Measurements from ENCODE around the gene KCNV2. TPM values are rescaled to one million over a fixed set of nuclear protein-coding genes. Genes with fewer than 3 reads are reported as not detected.
"Not testable (repeated sequence)": the region's sequence is repeated elsewhere in the genome, so short reads cannot be mapped to it uniquely, and the experiment has no call there.

Gene KCNV2
- total RNA-seq, 1 experiment from 2014 or later, result not detected

DNA sequence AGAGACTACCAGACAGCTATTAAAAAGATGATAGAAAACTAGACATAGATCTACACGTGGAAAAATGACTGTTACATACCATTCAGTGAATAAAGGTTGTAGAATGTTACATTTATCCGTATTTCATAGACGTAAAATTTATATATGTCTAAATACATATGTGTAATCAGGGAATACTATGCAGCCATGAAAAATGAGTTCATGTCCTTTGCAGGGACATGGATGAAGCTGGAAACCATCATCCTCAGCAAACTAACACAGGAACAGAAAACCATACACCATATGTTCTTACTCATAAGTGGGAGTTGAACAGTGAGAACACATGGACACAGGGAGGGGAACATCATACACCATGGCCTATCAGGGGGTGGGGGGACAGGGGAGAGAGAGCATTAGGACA is 10.1 kb upstream of the KCNV2 start:
- H3K9me3 ChIP-seq, H3K4me3 ChIP-seq, DNase-seq, H3K27me3 ChIP-seq, H3K36me3 ChIP-seq: not testable (repeated sequence)

DNA sequence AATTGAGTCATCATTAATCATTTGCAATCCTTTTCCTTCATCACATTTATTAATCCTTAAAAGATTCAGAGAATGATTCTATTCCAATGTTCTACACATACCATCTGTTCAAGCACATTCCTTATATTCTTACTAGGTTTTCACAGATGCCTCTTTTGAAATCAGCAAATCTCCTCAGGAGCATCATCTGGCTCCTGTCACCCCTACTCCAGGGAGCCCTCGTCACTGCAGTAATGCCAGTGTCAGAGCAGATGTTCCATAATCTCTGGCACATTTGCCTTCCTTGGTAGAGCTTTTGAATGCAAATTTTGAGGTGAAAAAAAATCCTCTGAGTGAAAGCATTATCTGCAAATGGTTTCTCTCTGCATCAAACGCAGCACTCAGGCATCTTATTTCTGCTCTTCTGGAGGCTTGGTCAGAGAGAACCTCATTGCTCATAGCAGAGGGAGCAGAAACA is 7.6 kb upstream of the KCNV2 start:
- H3K4me3 ChIP-seq, result no peak overlapping the region
- DNase-seq, result no peak
- no peaks in the 10 kb centered on the region for H3K36me3 ChIP-seq
- no peaks in the 10 kb centered on the region for H3K27me3 ChIP-seq
- no peaks in the 10 kb centered on the region for H3K9me3 ChIP-seq

DNA sequence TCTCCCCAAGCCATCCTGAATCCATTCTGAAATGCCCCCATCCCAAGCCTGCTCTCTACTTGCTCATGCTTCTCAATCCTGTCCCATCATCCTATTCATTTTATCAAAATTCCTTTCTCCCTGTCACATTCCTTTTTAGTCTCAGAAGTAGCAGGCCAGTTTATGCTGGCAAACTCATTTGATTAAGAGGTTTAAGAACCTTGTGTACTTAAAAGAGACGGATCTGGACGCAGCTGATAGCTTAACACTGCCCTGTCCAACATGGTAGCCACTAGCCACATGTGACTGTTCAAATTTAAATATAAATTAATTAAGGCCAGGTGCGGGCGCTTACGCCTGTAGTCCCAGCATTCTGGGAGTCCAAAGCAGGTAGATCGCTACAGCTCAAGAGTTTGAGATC is 5.6 kb upstream of the KCNV2 start:
- no peak overlapping the region for H3K4me3 ChIP-seq
- H3K27me3 ChIP-seq, result no peaks in the 10 kb centered on the region
- no peaks in the 10 kb centered on the region for H3K36me3 ChIP-seq
- DNase-seq, result no peak
- no peaks in the 10 kb centered on the region for H3K9me3 ChIP-seq

DNA sequence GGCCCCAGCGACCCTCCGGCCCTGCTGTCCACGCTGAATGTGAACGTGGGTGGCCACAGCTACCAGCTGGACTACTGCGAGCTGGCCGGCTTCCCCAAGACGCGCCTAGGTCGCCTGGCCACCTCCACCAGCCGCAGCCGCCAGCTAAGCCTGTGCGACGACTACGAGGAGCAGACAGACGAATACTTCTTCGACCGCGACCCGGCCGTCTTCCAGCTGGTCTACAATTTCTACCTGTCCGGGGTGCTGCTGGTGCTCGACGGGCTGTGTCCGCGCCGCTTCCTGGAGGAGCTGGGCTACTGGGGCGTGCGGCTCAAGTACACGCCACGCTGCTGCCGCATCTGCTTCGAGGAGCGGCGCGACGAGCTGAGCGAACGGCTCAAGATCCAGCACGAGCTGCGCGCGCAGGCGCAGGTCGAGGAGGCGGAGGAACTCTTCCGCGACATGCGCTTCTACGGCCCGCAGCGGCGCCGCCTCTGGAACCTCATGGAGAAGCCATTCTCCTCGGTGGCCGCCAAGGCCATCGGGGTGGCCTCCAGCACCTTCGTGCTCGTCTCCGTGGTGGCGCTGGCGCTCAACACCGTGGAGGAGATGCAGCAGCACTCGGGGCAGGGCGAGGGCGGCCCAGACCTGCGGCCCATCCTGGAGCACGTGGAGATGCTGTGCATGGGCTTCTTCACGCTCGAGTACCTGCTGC is 839 bp downstream of the KCNV2 start:
- Histone ChIP-seq H3K27me3 (no peaks in the 10 kb centered on the region), H3K4me3 (no peak overlapping the region), H3K9me3 (no peaks in the 10 kb centered on the region), H3K36me3 (no peaks in the 10 kb centered on the region)
- no peak for DNase-seq

DNA sequence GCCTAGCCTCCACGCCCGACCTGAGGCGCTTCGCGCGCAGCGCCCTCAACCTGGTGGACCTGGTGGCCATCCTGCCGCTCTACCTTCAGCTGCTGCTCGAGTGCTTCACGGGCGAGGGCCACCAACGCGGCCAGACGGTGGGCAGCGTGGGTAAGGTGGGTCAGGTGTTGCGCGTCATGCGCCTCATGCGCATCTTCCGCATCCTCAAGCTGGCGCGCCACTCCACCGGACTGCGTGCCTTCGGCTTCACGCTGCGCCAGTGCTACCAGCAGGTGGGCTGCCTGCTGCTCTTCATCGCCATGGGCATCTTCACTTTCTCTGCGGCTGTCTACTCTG is 1.4 kb downstream of the KCNV2 start:
- H3K9me3 ChIP-seq, result no peaks in the 10 kb centered on the region
- no peak overlapping the region for H3K4me3 ChIP-seq
- no peak for DNase-seq
- no peaks in the 10 kb centered on the region for H3K36me3 ChIP-seq
- H3K27me3 ChIP-seq, result no peaks in the 10 kb centered on the region

DNA sequence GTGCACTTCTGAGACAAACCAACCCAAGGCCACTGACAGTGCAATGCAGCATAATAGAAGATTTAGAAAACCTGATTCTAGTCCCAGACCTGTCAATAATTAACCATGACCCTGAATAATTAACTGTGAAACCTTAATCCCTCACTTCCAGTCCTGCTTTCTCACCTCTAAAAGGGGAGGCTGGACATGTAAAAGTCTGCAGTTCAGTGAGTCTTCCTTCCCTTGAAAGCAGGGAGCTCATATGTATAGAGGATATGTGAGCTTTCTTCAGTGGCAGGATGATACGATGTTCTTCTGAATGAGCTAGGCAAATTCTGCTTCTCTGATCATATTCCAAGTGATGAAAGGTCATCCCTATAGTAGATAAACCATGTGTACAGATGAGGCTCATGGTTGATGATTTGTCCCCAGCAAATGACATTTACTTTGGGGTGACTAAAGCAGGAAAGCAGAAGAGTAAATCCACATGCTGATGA is 2.9 kb downstream of the KCNV2 start:
- Histone ChIP-seq H3K9me3 (no peaks in the 10 kb centered on the region), H3K36me3 (no peaks in the 10 kb centered on the region), H3K27me3 (no peaks in the 10 kb centered on the region), H3K4me3 (no peak overlapping the region)
- DNase-seq, result no peak

DNA sequence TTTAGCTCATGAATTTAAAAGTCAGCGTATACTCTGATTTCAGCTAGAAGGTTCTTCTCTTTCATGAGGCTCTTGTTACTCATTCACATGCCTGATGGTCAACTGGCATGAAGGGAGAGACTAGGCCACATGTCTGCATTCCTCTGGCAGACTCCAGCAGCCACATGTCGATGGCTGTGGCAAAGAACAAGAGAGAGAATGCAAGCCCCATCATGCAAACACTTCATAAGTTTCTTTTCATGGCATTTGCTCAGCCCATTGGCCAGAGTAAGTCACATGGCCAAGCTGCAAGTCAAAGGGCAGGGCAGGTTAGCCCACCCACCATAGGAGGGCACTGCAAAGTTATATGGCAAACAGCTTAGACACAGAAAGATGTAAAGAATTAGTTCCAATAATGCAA is 5.4 kb downstream of the KCNV2 start:
- H3K36me3 ChIP-seq, result no peaks in the 10 kb centered on the region
- H3K9me3 ChIP-seq, result no peaks in the 10 kb centered on the region
- no peak overlapping the region for H3K4me3 ChIP-seq
- DNase-seq, result peak; percentile 30
- H3K27me3 ChIP-seq, result no peaks in the 10 kb centered on the region

DNA sequence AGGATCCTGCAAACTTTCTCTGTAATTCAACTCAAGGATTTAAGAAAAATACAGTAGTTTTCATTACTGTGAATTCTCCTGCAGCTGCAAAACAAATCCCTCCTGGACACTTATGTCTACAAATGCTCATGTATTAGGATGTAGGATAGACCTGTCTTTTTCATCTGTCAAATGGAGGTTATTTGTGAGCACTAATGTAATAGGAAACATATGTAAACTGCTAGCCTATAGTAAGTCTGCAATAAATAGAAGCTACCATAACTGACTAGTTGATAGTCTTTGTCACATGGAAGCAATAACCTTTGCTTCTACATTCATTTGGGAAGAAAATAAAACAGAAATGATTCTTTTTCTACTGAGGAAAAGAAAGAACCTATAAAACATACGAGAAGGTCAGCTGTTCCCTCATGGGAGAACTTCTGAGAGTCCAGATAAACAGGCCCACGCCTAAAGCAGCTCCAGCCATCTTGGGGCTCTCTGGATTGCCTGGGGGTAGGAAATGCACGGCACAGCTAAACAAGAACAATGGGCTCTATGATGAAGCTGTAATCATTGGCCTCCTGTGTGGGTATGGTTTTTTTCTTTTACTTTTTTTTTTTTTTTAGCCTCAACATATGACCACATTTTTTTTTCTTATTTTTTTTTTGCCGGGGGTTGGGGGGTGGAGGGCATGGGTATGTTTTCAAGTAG is 6.2 kb downstream of the KCNV2 start:
- no peaks in the 10 kb centered on the region for H3K27me3 ChIP-seq
- no peaks in the 10 kb centered on the region for H3K9me3 ChIP-seq
- H3K4me3 ChIP-seq, result no peak overlapping the region
- H3K36me3 ChIP-seq, result no peaks in the 10 kb centered on the region
- DNase-seq, result no peak

DNA sequence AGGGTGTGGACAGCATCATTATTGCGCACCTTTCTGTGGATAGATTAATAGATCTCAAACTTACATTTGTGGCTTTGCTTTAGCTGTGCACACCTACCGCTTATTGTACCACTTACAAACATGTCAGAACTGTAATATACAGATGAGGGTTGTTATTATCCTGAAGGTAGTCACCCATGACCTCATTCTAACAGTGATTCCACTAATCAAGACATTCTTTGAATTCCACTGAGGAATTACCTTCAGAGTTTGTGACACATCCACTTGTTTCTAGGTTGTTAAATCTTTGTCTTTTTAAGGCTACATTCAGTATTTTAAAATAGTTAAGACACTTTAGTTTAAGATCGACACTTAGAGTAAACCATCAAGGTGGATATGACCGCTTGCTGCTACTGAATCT is 7.8 kb downstream of the KCNV2 start:
- Histone ChIP-seq H3K36me3 (no peaks in the 10 kb centered on the region), H3K4me3 (no peak overlapping the region), H3K27me3 (no peaks in the 10 kb centered on the region), H3K9me3 (no peaks in the 10 kb centered on the region)
- no peak for DNase-seq

DNA sequence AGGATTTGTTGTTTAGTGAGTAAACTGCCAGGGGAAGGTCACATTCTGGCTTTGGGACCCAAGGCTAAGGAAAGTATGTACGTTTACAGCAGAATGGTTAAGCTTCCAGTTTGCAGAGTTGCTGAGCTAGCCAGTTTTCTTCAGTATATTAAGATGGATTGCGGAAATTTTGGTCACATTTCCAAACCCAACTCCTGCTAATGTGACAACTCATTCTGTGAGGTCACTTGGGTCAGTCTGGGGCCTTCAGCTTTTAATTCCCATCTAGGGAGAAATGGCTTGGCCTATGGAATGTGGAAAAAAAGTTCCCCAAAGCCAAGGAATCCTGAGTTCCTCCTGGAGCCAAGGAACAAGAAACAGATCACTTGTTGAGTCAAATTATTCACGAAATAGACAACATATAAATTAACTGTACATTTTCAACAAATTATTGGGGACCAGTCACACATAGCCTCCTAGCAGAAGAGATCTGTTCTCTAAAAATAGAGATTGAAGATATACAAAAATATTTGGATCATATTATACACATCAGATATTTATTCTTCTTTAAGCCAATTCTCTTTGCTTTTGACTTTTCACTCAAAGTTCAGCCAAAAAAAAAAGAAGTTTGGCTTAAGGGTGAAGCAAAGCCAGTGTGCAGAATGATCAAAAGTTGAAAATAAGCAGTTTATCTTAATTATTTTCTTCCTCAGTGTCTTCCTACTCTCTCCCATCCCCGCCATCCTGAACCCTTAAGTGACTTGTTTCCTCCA is 8.8 kb downstream of the KCNV2 start:
- DNase-seq, result no peak
- Histone ChIP-seq H3K9me3 (no peaks in the 10 kb centered on the region), H3K27me3 (no peaks in the 10 kb centered on the region), H3K36me3 (no peaks in the 10 kb centered on the region), H3K4me3 (no peak overlapping the region)

DNA sequence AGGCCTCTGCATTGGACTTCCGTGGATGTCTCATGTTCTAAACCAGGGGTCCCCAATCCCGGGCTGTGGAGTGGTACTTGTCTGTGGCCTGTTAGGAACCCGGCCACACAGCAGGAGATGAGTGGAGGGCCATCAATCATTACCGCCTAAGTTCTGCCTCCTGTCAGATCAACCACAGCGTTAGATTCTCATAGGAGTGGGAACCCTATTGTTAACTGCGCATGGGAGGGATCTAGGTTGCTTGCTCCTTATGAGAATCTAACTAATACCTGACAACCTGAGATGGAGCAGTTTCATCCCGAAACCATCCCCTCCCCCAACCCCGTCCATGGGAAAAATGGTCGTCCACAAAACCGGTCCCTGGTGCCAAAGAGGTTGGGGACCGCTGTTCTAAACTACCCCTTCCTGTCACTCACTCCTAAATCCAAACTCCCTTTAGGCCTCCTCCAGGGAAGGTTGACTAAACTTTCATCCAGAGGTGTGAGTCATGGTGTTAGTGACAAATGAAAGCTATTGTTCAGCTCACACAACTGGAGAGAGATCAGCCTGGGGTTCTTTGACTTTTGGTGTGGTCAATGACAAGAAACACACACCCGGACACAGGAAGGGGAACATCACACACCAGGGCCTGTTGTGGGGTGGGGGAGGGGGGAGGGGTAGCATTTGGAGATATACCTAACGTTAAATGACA is 9.5 kb downstream of the KCNV2 start:
- Histone ChIP-seq H3K4me3 (no peak overlapping the region), H3K27me3 (no peaks in the 10 kb centered on the region), H3K9me3 (no peaks in the 10 kb centered on the region), H3K36me3 (no peaks in the 10 kb centered on the region)
- no peak for DNase-seq

DNA sequence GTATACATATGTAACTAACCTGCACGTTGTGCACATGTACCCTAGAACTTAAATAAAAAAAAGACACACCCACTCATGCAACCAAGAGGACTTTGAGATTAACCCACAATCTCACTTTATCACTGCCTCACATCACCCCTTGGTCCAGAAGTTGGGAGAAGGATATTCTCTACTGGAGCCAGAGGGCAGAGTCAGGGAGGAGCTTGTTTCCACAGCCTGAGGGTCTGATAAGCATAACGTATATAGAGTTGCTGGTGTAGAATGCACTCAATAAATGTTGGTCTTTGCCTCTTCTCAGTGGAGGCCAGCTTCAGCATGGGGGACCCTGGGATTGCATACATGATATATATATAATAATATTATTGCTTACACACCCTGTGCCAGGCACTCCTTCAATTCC is 10.1 kb downstream of the KCNV2 start:
- Histone ChIP-seq H3K9me3 (no peaks in the 10 kb centered on the region), H3K36me3 (no peaks in the 10 kb centered on the region), H3K4me3 (no peak overlapping the region), H3K27me3 (no peaks in the 10 kb centered on the region)
- no peak for DNase-seq

DNA sequence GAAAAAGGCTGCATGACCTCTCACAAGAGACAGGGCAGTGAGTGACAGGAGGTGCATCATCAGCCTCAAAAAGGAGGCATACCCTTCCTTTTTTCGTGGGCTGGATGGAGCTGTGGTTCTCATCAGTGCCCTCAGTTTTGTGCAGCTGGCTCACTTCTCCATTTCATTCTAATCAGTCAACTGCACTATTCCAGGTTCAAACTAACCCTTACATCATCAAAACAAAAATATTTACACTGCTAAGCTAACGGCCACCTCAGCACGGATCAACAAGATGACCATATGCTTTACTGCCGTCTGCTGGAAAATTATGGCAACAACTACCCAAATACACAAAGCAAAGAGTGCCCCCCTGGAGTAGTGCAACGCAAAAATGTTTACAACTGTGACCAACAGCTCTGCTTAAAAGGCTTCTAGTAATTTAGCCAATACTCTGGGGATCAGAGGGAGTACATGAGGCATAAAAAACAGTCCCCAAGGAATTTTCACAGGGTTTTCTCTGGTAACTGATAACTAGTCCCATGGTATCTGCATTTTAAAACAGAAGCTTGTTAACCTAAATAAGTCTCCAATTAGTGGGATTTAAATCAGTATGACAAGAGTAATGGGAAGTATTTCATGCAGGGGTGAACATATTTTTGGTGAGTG is 10.8 kb downstream of the KCNV2 start:
- Histone ChIP-seq H3K36me3 (no peaks in the 10 kb centered on the region), H3K4me3 (no peak overlapping the region), H3K27me3 (no peaks in the 10 kb centered on the region), H3K9me3 (no peaks in the 10 kb centered on the region)
- peak; percentile 30 for DNase-seq

DNA sequence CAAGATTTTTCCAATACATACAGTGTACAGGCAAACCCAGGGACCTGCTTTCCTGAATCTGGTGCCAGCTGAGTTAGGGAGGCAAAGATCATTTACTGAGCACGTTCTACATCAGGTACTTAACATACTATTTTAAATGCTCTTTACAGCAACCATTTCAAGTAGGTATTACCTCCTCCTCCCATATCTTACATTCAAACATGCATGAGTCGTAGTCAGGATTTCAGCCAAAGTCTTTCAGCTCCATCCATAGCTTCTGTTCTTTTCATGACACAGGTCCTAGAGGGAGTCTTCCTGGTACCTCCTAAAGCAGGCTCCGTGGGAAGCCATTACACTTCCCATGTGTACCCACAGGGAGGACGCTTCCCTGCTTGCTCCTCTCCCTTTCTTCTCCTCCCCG is 11.7 kb downstream of the KCNV2 start:
- no peaks in the 10 kb centered on the region for H3K9me3 ChIP-seq
- no peak for DNase-seq
- no peaks in the 10 kb centered on the region for H3K36me3 ChIP-seq
- H3K4me3 ChIP-seq, result no peak overlapping the region
- no peaks in the 10 kb centered on the region for H3K27me3 ChIP-seq

DNA sequence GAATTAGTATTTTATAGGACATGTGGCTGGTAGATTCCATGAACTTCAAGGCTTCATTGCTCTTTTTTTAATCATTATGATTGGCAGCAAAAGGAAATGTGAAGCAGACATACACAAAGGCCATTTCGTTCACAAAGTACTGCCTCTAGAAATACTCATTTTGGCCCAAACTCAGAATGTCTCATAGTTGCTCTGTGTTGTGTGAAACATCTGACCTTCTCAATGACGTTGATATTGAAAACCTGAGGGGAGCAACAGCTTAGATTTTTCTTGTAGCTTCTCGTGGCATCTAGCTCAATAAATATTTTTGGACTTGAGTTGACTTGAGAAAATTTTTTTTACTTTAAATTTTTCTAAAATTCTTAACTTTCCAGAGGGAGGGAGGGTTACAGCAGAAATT is 12.4 kb downstream of the KCNV2 start:
- no peak for DNase-seq
- H3K27me3 ChIP-seq, result no peaks in the 10 kb centered on the region
- no peak overlapping the region for H3K4me3 ChIP-seq
- no peaks in the 10 kb centered on the region for H3K36me3 ChIP-seq
- H3K9me3 ChIP-seq, result no peaks in the 10 kb centered on the region

DNA sequence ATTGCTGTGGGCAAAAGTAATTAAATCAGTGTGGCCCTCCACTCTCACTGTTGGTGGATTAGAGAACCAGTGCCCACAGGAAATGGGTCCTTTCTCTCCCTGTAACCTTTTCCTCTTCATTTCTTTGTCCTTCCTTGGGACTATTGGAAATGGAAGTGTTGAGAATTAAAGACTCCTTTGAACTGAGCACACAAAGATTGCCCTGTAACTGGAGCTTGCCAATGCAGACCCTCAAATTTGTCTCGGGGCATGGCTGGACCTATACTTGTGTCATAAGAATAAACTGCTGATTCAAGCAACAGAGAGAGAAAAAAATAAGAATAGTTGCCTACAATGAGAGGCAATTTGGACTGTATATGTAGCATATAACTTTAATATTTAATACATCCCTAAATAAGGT is 13.7 kb downstream of the KCNV2 start:
- Histone ChIP-seq H3K36me3 (no peaks in the 10 kb centered on the region), H3K27me3 (no peaks in the 10 kb centered on the region), H3K9me3 (no peaks in the 10 kb centered on the region), H3K4me3 (no peak overlapping the region)
- DNase-seq, result no peak

DNA sequence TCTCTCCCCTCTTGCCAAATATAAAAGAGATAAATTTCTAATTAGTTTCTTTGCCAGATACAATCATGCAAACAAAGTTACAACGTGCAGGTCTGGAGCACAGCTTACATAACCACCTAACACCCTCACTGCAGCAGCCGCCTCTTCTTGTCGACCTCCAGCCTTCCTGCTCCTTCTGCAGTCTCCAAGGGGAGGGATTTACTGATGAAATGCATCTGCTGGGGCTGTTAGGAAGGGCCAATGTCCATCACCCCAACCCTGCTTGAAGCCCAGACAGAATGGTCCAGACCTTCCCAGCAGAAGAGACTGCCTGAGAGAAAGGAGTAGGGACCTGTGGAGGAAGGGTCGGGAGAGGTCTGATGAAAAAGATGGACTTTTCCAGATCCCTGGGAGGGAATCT is 15.2 kb downstream of the KCNV2 start:
- no peak overlapping the region for H3K4me3 ChIP-seq
- H3K9me3 ChIP-seq, result no peaks in the 10 kb centered on the region
- H3K36me3 ChIP-seq, result no peaks in the 10 kb centered on the region
- DNase-seq, result no peak
- no peaks in the 10 kb centered on the region for H3K27me3 ChIP-seq
